ENCODE measurements around the gene FEZF1. TPM values are rescaled to one million over a fixed set of nuclear protein-coding genes. Genes with fewer than 3 reads are reported as not detected.

The FEZF1 gene
- total RNA-seq, 4 donors from 2014 or later, result not detected

GRCh38 chr7:122316467-122317388, 12.2 kb upstream of the FEZF1 start:
- no peak for TF ChIP-seq POLR2A (IDR thresholded peaks at IDR 0.05)
- TF ChIP-seq, protein P1, sequence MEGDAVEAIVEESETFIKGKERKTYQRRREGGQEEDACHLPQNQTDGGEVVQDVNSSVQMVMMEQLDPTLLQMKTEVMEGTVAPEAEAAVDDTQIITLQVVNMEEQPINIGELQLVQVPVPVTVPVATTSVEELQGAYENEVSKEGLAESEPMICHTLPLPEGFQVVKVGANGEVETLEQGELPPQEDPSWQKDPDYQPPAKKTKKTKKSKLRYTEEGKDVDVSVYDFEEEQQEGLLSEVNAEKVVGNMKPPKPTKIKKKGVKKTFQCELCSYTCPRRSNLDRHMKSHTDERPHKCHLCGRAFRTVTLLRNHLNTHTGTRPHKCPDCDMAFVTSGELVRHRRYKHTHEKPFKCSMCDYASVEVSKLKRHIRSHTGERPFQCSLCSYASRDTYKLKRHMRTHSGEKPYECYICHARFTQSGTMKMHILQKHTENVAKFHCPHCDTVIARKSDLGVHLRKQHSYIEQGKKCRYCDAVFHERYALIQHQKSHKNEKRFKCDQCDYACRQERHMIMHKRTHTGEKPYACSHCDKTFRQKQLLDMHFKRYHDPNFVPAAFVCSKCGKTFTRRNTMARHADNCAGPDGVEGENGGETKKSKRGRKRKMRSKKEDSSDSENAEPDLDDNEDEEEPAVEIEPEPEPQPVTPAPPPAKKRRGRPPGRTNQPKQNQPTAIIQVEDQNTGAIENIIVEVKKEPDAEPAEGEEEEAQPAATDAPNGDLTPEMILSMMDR (IDR thresholded peaks at IDR 0.05), result no peak
- H3K27me3 ChIP-seq, result peaks cover 28% of the 10 kb centered on the region
- H3K27ac ChIP-seq, result no peak overlapping the region
- WGBS, 2 donors, result 4 to 6% methylated on average over 59 to 61 of the region's 71 CpGs
- no peaks in the 10 kb centered on the region for H3K36me3 ChIP-seq
- H3K4me3 ChIP-seq (replicated peaks in 1 of 3), result no peak overlapping the region
- no peak for DNase-seq
- peaks cover 12 to 16% of the 10 kb centered on the region in 2 donors for H3K4me1 ChIP-seq
- intact Hi-C loops (cut with DNase I), result no loop called here
- no peaks in the 10 kb centered on the region for H3K9me3 ChIP-seq

DNA sequence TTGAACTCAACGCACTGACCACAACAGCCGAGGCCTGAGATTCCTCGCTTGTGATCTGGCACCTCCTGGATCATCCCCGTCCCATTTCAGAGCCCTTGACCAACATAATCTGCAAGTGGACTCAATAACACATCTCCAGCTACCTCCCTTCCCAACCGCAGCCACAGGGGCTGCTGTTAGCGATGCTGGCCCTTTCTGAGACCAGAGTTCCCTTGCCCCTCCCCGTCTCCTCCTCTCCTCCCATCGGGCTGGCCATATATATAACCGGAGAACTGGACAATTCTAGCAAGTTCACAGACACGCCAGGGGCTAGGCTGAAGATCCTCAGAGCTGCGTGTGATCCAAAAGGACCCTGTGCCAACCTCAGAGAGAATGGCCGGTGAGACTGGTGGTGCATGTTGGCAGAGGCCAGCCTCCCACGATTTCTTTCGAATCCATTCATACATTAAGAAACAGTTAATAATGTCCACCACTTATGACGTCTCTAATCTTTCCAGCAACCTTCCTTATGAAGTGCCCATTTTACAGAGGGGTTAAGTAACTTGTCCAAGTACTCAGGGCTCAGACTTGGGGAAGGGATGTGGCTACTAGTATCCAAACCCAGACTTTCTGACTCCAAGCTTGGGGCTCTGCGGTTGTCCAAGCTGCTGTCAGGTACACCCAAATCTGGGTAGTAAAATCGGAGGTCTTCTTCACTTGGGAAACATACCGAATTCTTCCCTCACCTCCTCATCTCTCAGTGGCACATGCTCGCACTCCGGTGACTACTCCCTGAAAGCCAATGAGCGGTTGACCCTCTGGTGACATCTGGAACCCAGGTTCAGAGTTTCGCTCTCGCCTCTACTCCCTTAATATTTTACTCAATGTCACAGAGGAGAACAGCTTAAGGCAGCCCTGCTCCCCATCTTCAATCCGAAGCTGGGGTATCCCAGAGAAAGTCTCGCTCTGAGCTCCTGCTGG, 11.2 kb upstream of the FEZF1 start:
- no peaks in the 10 kb centered on the region for H3K36me3 ChIP-seq
- TF ChIP-seq, protein P1 (IDR thresholded peaks at IDR 0.05), result no peak
- no peak for TF ChIP-seq POLR2A (IDR thresholded peaks at IDR 0.05)
- no peak for DNase-seq
- no peak overlapping the region for H3K27ac ChIP-seq
- H3K9me3 ChIP-seq, result no peaks in the 10 kb centered on the region
- peaks cover 36% of the 10 kb centered on the region for H3K27me3 ChIP-seq
- intact Hi-C loops (cut with DNase I), result no loop called here
- no peak overlapping the region for H3K4me3 ChIP-seq (replicated peaks in 1 of 3)
- 8 to 9% methylated on average over 25 of the region's 25 CpGs for WGBS, 2 donors
- H3K4me1 ChIP-seq, result peaks cover 12 to 16% of the 10 kb centered on the region in 2 donors

GRCh38 chr7:122314284-122314683, 9.7 kb upstream of the FEZF1 start:
- intact Hi-C loops (cut with DNase I), result no loop called here
- Histone ChIP-seq H3K27ac (no peak overlapping the region), H3K36me3 (no peaks in the 10 kb centered on the region), H3K4me1 (peaks cover 24 to 25% of the 10 kb centered on the region in 2 donors), H3K27me3 (peaks cover 50% of the 10 kb centered on the region), H3K4me3 (replicated peaks in 1 of 3) (no peak overlapping the region), H3K9me3 (no peaks in the 10 kb centered on the region)
- 33 to 35% methylated on average over 4 of the region's 4 CpGs for WGBS, 2 donors
- DNase-seq, result no peak
- TF ChIP-seq, protein P1 (IDR thresholded peaks at IDR 0.05), result no peak
- no peak for TF ChIP-seq POLR2A (IDR thresholded peaks at IDR 0.05)

DNA sequence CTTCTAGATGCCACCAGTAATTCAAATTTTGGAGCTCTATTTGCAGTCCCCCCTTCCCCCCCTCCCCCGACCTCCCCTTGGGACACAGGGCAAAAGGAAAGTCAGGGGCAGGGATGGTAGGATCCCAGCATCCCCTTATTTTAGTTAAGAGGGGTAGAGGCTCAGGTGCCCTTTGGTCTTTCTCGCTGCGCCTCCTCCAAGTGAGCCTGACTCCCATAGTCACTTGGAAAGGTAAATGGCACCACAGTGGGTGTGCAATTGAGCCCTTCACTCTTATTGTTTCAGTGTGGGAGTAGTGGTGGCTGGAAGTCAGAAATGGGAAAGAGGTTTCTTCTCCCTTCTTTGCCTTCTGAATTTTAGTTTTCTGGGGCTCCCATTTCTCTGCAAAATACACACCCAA, 8.2 kb upstream of the FEZF1 start:
- intact Hi-C loops (cut with DNase I), result no loop called here
- TF ChIP-seq, protein P1 (IDR thresholded peaks at IDR 0.05), result no peak
- TF ChIP-seq POLR2A (IDR thresholded peaks at IDR 0.05), result no peak
- H3K4me3 ChIP-seq (replicated peaks in 1 of 3), result no peak overlapping the region
- peaks cover 64% of the 10 kb centered on the region for H3K27me3 ChIP-seq
- H3K36me3 ChIP-seq, result no peaks in the 10 kb centered on the region
- H3K4me1 ChIP-seq, result peaks cover 24 to 25% of the 10 kb centered on the region in 2 donors
- H3K9me3 ChIP-seq, result no peaks in the 10 kb centered on the region
- WGBS, 2 donors, result 44 to 47% methylated on average over 3 of the region's 3 CpGs
- no peak overlapping the region for H3K27ac ChIP-seq
- DNase-seq, result no peak
